ENCODE results near the gene DBP. TPM values are rescaled to one million over a fixed set of nuclear protein-coding genes. Genes with fewer than 3 reads are reported as not detected.

The DBP gene
- total RNA-seq, 1 experiment from 2014 or later, result 12.6 TPM

- Histone ChIP-seq H3K23me2 (ENCODE audit: insufficient read length, low read depth, low read length, poor library complexity, severe bottlenecking) (no peaks in the 10 kb centered on the region), H3K56ac (ENCODE audit: insufficient read length, low read depth, low read length) (no peak overlapping the region), H3K79me1 (ENCODE audit: insufficient read depth, low read depth, low read length, poor library complexity, severe bottlenecking) (no peaks in the 10 kb centered on the region), H2BK5ac (ENCODE audit: insufficient read length, low read length) (no peak overlapping the region), H3K14ac (ENCODE audit: insufficient read depth, low read length) (no peak overlapping the region), H3K4me1 (ENCODE audit: insufficient read depth, low read length) (no peaks in the 10 kb centered on the region), H2BK120ac (ENCODE audit: low read depth, low read length, poor library complexity, severe bottlenecking) (no peak overlapping the region), H3K9me3 (ENCODE audit: control insufficient read depth, low read depth, low read length) (no peaks in the 10 kb centered on the region), H2BK20ac (ENCODE audit: low read depth, low read length, poor library complexity, severe bottlenecking) (no peak overlapping the region), H3K9ac (ENCODE audit: extremely low read depth, insufficient read length, low read length) (no peak overlapping the region), H3T11ph (ENCODE audit: low read length) (no peak overlapping the region), H3K79me2 (ENCODE audit: insufficient read depth, low read length) (no peaks in the 10 kb centered on the region), H3K27me3 (ENCODE audit: insufficient read depth, low read length) (no peaks in the 10 kb centered on the region), H3K4me2 (ENCODE audit: insufficient read depth, insufficient read length, low read length) (no peak overlapping the region), H3K18ac (ENCODE audit: insufficient read length, low read depth, low read length) (no peak overlapping the region), H2AK5ac (ENCODE audit: insufficient read length, low read length) (no peak overlapping the region), H2BK12ac (ENCODE audit: insufficient read length, low read depth, low read length) (no peak overlapping the region), H4K91ac (ENCODE audit: insufficient read length, low read depth, low read length) (no peak overlapping the region), H4K8ac (replicated peaks; ENCODE audit: insufficient read length, low read depth, low read length) (no peak overlapping the region), H4K20me1 (ENCODE audit: control insufficient read depth, insufficient read depth, insufficient read length) (no peaks in the 10 kb centered on the region), H2AFZ (ENCODE audit: low read length) (no peak overlapping the region), H3K27ac (ENCODE audit: insufficient read length, low read depth, low read length) (no peak overlapping the region), H3K4ac (ENCODE audit: low read depth, low read length) (no peak overlapping the region), H3K23ac (ENCODE audit: insufficient read length, low read depth, low read length) (no peak overlapping the region), H2BK15ac (ENCODE audit: low read depth, low read length) (no peak overlapping the region), H4K5ac (ENCODE audit: insufficient read length, low read depth, low read length) (no peak overlapping the region)
- no CpG with 5 or more reads among the region's 5 CpGs for WGBS (ENCODE audit: extremely low coverage, insufficient read length, low lambda C conversion rate)
- H3K36me3 Mint-ChIP-seq (ENCODE audit: insufficient read depth in 1 of 3, low read depth in 3 of 3), result peaks cover 0 to 5% (median 0%) of the 10 kb centered on the region in 3 experiments; a peak in 2 of 7 replicates
- H3K27me3 Mint-ChIP-seq (ENCODE audit: low read depth), result peaks cover 5% of the 10 kb centered on the region
- peaks cover 15 to 17% of the 10 kb centered on the region in 2 experiments for H3K4me1 Mint-ChIP-seq
- DNase-seq, result no peak
- H3K4me3 Mint-ChIP-seq, result no peak overlapping the region
- no peak for TF ChIP-seq CTCF (conservative IDR thresholded peaks at IDR 0.05)
- H3K27ac Mint-ChIP-seq, result no peak overlapping the region
- H3K9me3 Mint-ChIP-seq, result peaks cover 0 to 4% of the 10 kb centered on the region in 2 experiments; a peak in 2 of 5 replicates
Observed at GRCh38 chr19:48651683-48652048, 14.5 kb upstream of the DBP start.
